Midbrain (tissue), 1 donor: ENCODE results near the gene C2orf78.

ENCODE experiments used
- DNase-seq: peaks from one replicate; lab custom pipeline; 2025; lab: John Stamatoyannopoulos, UW

C2orf78 gene

DNA sequence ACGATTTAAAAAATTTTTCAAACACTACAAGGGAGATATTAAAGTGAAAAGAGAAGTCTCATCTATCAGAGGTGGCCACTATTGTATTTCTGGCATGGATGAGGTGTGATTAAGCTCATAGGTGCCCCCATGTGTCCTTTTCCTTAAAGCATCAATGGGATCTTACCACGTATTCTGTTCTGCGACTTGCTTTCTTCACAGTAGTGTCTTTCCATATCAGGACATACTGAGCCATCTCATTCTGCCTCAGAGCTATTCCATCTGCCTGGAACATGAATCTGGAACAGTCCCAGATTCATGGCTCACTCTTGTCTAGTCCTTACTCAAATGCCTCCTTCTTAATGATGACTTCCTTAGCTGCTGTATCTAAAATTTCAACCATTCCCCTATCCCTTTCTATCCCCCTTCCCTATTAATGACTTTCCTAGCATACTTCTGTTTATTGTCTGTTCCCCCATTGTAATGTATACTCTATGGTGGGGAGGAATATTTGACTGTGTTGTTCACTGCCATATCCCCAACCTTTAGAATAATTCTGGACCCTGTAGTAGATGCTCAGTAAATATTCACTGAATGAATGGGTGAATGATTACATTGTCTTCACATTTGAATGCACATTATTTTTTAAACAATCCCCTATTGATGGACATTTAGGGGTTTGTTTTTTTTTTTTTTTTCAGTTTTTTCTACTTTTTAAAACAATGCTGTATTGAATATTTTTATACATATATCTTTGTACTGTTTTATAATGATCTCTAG is 55.8 kb downstream of the C2orf78 start:
- DNase-seq, result no peak

DNA sequence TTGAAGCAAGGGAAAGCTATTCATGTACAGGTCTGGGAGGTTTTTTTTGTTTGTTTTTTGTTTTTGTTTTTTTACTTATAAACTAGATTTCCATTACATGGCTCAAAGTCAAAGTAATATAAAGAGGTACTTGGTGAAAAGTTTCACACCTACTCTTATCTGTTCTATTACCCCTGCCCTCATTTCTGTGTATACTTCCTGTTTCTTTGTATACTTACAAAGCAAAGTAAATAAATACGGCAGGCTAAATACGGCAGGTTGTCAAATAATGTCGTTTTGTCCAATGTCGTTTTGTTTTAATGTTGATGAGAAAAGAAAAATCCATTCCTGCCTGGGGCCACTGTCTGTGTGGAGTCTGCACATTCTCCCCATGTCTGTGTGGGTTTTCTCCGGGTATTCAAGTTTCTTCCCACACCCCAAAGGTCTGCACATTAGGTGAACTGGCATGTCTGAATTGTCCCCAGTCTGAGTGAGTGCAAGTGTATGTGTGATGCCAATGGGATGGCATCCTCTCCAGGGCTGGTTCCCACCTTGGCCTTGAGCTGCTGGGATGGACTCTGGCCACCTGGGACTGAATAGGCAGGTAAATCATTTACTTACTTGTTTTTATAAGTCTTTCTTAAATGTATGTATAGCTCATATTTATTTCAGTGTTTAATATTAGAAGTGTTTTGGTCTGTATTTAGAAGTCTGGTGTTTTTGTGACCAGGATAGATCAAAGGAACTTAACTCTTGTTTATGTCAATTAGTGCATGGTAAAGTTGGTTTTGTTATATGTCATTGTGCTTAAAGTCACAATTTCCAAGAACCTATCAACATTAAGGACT is 58.1 kb downstream of the C2orf78 start:
- no peak for DNase-seq

DNA sequence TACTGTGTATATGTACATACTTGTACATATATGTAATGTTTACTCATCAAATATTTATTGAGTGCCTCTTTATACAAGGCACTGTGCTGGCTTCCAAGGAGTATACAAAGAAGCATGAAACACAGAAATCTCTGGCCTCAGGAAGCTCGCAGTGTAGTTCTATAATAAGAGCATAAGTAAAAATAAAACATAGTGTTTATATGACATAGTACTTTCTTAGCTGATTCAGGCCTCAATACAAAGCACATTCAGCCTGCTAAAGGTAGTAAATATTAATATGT is 58.7 kb downstream of the C2orf78 start:
- no peak for DNase-seq

DNA sequence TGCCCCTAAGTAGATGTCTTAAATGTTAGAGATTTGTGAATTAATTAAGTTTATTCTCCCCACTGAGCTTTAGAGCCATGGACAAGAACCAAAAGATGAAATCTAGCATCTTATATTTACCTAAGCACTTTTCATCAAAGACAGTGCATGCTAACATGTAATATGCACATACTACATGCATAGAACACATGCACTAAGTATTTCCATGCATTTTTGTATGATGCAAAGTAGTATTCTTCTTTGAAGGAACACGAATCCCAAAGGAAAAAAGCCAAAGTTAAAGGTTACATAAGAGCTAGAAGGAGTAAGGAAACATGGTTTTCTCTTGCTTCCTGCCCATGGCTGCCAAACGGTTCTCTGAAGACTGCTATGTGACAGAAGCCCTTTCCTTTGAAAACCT is 60.1 kb downstream of the C2orf78 start:
- DNase-seq, result no peak

DNA sequence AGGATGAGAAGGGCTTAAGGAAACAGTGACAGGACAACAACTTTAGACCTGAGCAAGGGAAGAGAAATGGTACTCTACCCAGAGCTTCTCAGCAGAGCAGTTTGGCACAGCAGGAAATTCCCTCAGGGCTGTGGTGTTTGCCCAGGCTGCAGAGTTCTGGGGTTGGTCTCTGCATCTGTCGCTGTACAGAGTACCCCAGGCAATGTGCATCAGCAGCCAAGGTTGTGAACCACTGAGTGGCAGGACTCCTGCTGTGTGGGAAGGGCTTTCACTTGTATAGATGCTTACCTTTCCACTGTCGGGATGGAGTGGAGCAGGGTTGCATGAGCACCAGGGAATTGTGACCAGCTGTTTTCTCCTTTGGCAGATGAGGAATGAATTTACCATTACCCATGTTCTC is 66.0 kb downstream of the C2orf78 start:
- DNase-seq, result no peak

DNA sequence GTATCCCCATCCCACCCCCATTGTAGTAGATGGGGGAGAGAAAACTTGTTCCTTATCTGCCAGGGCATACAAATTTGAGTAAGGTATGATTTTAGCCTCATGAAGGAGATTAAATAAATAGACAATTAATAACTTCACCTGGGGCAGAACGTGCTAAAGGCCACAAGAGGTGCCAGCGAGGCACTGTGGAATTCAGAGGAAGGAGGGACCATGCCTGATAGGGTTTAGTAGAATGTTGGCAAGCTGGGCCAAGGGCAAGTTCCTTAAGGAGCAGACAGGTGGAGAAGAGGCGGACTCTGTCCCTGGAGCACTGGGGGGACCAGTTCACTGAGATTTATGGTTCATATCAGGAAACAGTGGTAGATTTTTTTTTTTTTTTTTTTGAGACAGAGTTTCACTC is 67.3 kb downstream of the C2orf78 start:
- DNase-seq, result no peak

DNA sequence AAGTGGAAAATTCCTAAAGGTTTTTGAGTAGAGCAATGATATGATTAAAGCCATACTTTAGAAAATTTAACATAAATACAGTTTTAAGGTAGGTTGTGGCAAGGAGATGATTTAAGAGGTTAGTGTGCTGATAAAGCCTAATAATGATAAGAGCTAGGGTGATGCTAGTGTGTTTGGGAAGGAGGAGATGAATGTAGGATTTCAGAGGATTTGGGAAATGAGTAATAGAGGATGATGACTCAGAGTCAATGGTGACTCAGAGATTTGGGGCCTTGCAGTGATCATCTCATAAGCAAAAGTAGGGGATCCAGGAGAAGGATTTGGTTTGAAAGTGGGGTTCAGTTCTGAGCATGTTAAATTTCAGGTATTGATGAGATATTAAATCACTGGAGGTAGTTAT is 68.0 kb downstream of the C2orf78 start:
- no peak for DNase-seq

DNA sequence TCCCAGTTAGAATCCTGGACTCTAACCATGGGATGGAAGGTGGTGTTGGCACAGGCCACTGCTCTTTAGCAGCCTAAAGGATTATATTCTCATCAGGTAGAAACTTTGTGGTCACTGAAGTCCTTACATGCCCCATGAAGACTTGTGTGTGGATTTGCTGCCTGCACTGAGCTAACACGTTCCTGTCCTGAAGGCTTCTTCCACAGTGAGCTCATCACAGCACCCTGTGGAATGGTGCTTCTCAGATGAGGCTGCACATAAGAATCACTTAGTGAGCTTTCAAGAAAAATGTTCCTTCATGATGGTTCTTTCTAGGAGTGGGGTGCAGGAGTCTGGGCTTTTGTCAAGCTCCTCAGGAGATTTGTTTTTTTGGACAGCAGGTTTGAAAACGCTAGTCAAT is 71.5 kb downstream of the C2orf78 start:
- DNase-seq, result no peak

DNA sequence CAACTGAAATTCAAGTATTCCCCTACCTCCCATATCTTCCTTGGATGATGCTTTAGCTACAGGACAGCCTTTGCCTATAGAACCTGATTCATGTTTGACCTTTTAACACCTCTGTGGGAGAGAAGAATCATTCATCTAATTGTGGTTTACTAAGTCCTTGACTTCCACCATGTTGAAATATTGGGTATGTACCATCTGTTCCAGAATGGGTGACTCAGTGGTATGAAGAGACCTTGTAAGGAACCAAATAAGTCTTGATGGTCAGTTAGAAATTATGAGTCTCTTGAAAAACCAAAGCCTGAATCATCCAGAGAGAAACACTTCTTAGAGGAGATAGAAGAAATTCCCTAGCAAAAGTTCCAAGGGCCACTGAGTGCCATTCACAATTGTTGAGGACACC is 72.2 kb downstream of the C2orf78 start:
- DNase-seq, result no peak

DNA sequence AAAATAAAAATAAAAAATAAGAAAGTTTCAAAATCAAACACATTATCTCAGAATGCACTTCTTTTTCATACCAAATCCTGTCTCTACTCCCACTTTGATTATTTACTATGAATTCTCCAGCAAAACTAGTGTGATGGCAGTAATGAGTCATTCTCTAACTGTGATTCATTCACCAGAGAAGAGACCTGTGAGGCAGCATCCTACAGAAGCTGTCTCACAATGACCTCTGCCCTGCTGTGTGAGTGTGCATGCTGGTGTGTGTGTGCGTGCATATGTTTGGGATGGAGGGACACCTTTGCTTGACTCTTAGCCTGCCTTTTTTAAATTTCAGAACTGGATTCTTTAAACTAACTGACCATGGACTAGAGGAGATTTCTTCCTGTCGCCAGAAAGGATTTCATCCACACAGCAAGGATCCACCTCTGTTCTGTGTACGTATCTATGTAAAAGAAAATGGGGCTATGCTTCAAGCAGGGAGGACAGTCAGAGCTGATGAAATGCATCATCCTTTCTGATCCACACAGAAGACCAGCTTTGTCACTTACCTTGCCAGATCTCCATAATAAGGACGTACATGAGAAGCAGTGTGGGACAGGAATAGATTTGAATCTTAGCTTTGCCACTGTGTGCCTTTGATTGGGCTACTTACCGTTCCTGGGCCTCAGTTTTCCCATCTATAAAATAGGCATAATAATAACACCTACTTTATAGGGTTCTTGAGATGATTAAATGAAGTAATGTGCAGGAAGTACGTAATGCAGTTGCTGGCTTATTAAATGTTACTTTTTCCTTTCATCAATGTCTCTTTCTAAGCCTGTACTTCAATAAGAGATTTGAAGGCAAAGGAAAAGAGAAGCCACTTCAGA is 76.0 kb downstream of the C2orf78 start:
- no peak for DNase-seq

DNA sequence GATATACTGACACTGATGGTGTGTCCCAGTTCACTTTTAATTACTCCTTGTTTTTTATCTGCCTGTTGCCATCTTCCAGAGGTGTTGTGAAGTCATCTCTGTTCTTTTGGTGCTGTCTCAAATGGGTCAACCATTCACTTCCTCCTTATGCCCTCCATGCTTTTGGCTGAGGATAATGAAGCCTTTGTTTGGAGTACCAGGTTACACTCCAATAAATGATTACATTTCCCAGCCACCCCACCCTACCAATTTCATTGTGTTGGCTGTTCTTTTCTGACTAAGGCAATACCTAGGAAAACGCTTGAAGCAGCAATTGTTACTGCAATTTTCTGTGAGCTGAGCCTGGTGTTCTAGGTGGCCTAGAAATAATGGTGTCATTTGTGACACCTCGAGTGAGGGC is 79.0 kb downstream of the C2orf78 start:
- no peak for DNase-seq
